Aorta (tissue), 5 donors: ENCODE data around the gene DCAF17. TPM values are rescaled to one million over a fixed set of nuclear protein-coding genes. Genes with fewer than 3 reads are reported as not detected.
"Not testable (repeated sequence)": the region's sequence is repeated elsewhere in the genome, so short reads cannot be mapped to it uniquely, and the experiment has no call there.

Experiments used
- ATAC-seq: fragments of 200-7000 bp; cut with Tn5 transposase; one replicate; pipeline ENCODE4 v1.9.1; 2022; ENCODE audit warnings: moderate library complexity; ENCODE audit not compliant: low FRiP score
- DNase-seq, 2 donors: peaks; one replicate each; pipeline ENCODE4 v3.0.0-alpha.2; 2020
- H3K27ac ChIP-seq, 2 donors: one replicate each; pipeline ENCODE4 v1.5.1; 2013; ENCODE audit warnings: low read length in 2 of 2, mild to moderate bottlenecking in 2 of 2, moderate library complexity in 2 of 2, control low read depth in 1 of 2, inconsistent platforms in 1 of 2, low read depth in 1 of 2
- H3K27me3 ChIP-seq, 2 donors: one replicate each; pipeline ENCODE4 v1.6.1; 2013; ENCODE audit warnings: control low read depth in 1 of 2, low read length in 1 of 2, mild to moderate bottlenecking in 1 of 2, moderate library complexity in 1 of 2; ENCODE audit not compliant: insufficient read depth in 2 of 2, control insufficient read depth in 1 of 2
- H3K36me3 ChIP-seq, 2 donors: one replicate each; pipeline ENCODE4 v1.6.1; 2013; ENCODE audit warnings: control low read depth in 1 of 2, low read length in 1 of 2, mild to moderate bottlenecking in 1 of 2; ENCODE audit not compliant: insufficient read depth in 2 of 2, control insufficient read depth in 1 of 2
- H3K4me1 ChIP-seq, 2 donors: one replicate each; pipeline ENCODE4 v1.6.1; 2013; ENCODE audit warnings: low read length in 2 of 2, control low read depth in 1 of 2, mild to moderate bottlenecking in 1 of 2, moderate library complexity in 1 of 2; ENCODE audit not compliant: insufficient read depth in 2 of 2, control insufficient read depth in 1 of 2
- H3K4me3 ChIP-seq, 2 donors: one replicate each; pipeline ENCODE4 v1.5.1; 2013; ENCODE audit warnings: low read length in 2 of 2, control low read depth in 1 of 2, mild to moderate bottlenecking in 1 of 2
- H3K9me3 ChIP-seq: one replicate; pipeline ENCODE4 v1.6.1; 2013; ENCODE audit warnings: mild to moderate bottlenecking, low read length; ENCODE audit not compliant: control insufficient read depth
- WGBS, 2 donors: extraction: QIAGEN DNeasy Blood & Tissue Kit; methylation state at CpG; one replicate each; pipeline ENCODE4 v1.1.7; 2013; 5-methylcytosine and 5-hydroxymethylcytosine counted together
- intact Hi-C, 2 donors: fragments of 100-400 bp; cut with DNase I; formaldehyde crosslinking; loops; one replicate each; pipeline versions ENCODE4 v1.14.2 to v1.15.0; 2022
- polyA plus RNA-seq, 2 donors: library from polyadenylated mRNA; stranded (reverse); fragments of 200-250 nt; gene quantifications; one replicate each; pipeline ENCODE4 v1.2.3, GENCODE V29; 2013
- total RNA-seq, 2 donors: library from RNA; stranded (reverse); fragmentation: NEBNext Ultra II Directional; extraction: Animal tissue kit (Norgen Biotek cat#: 25700); gene quantifications; one replicate each; pipeline ENCODE4 v1.2.1, GENCODE V29; 2021
- donor health status: healthy with polysubstance abuse.
- donor health status: Bipolar disorder and iron deficiency.
- donor health status: DM: no; HTN: no; CAD: no.
- donor health status: DM: no; HTN: no; CAD: no.
- donor health status: DM: yes; HTN: yes; CAD: no.

Gene DCAF17
- total and polyA plus RNA-seq, 4 donors = 5.4 to 20.3 (median 12.6) TPM

GRCh38 chr2:171530859-171531258 is 96.8 kb downstream of the DCAF17 start:
- intact Hi-C loops, H3K4me1 ChIP-seq, H3K4me3 ChIP-seq, H3K9me3 ChIP-seq, H3K36me3 ChIP-seq, DNase-seq, H3K27me3 ChIP-seq: not testable (repeated sequence)
- ATAC-seq = peak; percentile 53
- peak overlapping the region in 1 of 2 donors; percentile 36 for H3K27ac ChIP-seq
- WGBS, 2 donors = 23 to 34% methylated on average over 1 of the region's 1 CpG

GRCh38 chr2:171531291-171531690 is 97.3 kb downstream of the DCAF17 start:
- Histone ChIP-seq H3K9me3 (no peaks in the 10 kb centered on the region), H3K4me3 (peak overlapping the region in 1 of 2 donors; percentile 18), H3K4me1 (peaks cover 0 to 6% of the 10 kb centered on the region in 2 donors), H3K27ac (peak overlapping the region in 1 of 2 donors; percentile 33), H3K36me3 (peaks cover 0 to 2% of the 10 kb centered on the region in 2 donors), H3K27me3 (no peaks in the 10 kb centered on the region)
- WGBS, 2 donors = 3 to 6% methylated on average over 7 of the region's 7 CpGs
- peak; percentile 88 for ATAC-seq
- DNase-seq = peak; percentile 69 to 78
- intact Hi-C loops = no loop called here

DNA sequence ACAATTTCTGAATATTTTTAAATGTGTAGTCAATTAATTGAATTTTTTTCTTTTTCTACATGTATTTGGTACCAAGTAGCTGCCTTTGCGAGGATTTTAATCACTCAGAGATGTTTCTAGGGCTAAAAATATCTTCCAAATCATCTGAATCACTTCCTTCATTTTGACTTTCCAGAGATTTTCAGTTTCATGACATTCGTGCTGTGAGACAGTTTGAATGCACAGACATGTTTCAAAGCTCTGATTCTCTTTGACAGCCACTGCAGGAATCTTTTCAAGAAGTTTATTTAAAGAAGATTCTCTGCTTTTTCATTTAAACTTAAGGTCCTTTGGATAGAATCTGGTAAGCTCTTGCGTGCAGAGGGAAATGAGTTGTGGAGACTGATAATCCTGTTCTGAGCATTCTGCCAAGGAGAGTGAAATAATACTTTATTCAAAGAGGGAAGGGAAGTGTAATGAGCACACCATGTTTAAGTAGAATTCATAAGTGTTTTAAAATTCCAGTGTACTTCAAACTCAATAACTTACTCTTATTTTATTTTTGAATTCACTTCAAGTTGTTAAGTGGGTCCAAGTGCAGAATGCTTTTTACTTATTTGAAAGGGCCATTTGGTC is 97.9 kb downstream of the DCAF17 start:
- no peak for ATAC-seq
- 10 to 12% methylated on average over 3 of the region's 3 CpGs for WGBS, 2 donors
- Histone ChIP-seq H3K36me3 (peaks cover 0 to 2% of the 10 kb centered on the region in 2 donors), H3K9me3 (no peaks in the 10 kb centered on the region), H3K4me3 (no peak overlapping the region), H3K27me3 (no peaks in the 10 kb centered on the region), H3K4me1 (peaks cover 0 to 6% of the 10 kb centered on the region in 2 donors), H3K27ac (no peak overlapping the region)
- intact Hi-C loops = no loop called here
- DNase-seq = no peak

DNA sequence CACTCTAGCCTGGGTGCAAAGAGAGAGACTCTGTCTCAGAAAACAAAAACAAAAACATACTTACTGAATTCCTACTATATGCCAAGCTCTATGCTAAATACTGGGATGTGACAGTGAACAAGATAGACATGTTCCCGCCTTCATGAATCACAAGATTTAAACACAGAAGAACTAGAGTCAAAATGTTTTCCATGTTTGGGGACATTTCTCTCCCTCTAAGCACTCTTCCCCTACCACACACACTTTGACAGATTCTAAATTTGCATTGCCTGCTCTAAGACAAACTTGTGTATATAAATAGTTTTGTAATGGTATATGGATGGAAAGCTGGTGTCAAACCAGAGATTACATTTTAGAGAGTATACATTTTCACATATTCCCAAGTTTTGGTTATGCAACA is 99.3 kb downstream of the DCAF17 start:
- peaks cover 0 to 6% of the 10 kb centered on the region in 2 donors for H3K4me1 ChIP-seq
- H3K4me3 ChIP-seq = no peak overlapping the region
- H3K36me3 ChIP-seq = peaks cover 0 to 2% of the 10 kb centered on the region in 2 donors
- intact Hi-C loops = no loop called here
- DNase-seq (no peak), ATAC-seq (no peak)
- H3K9me3 ChIP-seq = no peaks in the 10 kb centered on the region
- no peaks in the 10 kb centered on the region for H3K27me3 ChIP-seq
- H3K27ac ChIP-seq = no peak overlapping the region
- 97 to 98% methylated on average over 1 of the region's 1 CpG for WGBS, 2 donors

Other genes starting within 250 kb of the DCAF17 start
- gene METTL8, start 236 bp upstream of the DCAF17 start, total RNA-seq = 10 to 100 TPM; 18.4 to 26.2 TPM
- gene METTL8, start 236 bp upstream of the DCAF17 start, polyA plus RNA-seq = 1 to 10 TPM; 7.7 to 8.3 TPM
- 100 to 1,000 TPM; 200 to 396 TPM for gene CYBRD1, start 88.2 kb downstream of the DCAF17 start, total RNA-seq
- gene CYBRD1, start 88.2 kb downstream of the DCAF17 start, polyA plus RNA-seq = 100 to 1,000 TPM; 124 to 193 TPM